T-helper 1 cell treated with Interleukin-12 subunit alpha and Interleukin-12 subunit beta and Interleukin-4 antibody, amounts not matched to agents 30 μg/mL and 1 μg/mL, for 36 hours (primary cell): ENCODE measurements around the gene KTN1.

Experiments
- H3K27ac Mint-ChIP-seq: one replicate; pipeline ENCODE4 v1.8.0; 2021; ENCODE audit warnings: mild to moderate bottlenecking, mixed read lengths
- H3K27me3 Mint-ChIP-seq: one replicate; pipeline ENCODE4 v1.8.0; 2021; ENCODE audit warnings: low read depth, mixed read lengths
- H3K36me3 Mint-ChIP-seq: one replicate; pipeline ENCODE4 v1.8.0; 2021; ENCODE audit warnings: low read depth, mixed read lengths
- H3K4me1 Mint-ChIP-seq: one replicate; pipeline ENCODE4 v1.8.0; 2021; ENCODE audit warnings: low read depth, mixed read lengths
- H3K4me3 Mint-ChIP-seq: one replicate; pipeline ENCODE4 v1.8.0; 2021; ENCODE audit warnings: mild to moderate bottlenecking, moderate library complexity, mixed read lengths
- H3K9me3 Mint-ChIP-seq: one replicate; pipeline ENCODE4 v1.8.0; 2021; ENCODE audit warnings: mixed read lengths

KTN1 gene

DNA sequence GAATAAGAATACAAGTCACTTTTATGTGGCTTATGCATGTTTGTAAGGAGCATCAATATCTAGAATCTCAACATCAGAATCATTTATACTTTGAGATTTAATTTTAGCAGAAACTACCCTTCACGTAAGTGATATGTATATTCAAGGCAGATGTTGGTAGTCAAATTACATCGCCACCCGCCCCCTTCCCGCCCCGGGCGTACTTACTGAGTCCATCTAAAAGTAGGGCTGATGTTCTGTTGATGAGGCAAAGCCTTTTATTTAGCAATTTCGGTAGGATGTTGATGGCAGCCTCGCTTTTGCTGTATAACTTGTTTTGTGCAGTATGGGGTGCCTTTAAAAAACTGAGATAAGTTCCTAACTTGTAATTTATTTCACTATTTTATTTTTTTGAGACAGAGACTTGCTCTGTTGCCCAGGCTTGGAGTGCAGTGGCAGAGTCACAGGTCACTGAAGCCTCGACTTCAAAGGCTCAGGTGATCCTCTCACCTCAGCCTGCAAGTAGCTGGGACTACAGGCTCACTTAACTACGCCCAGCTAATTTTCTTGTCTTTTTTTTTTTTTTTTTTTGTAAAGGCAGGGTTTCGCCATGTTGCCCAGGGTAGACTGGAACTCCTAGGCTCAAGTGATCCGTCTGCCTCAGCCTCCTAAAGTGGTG lies 30.8 kb downstream of the KTN1 start:
- Mint-ChIP-seq H3K4me1 (peaks cover 8% of the 10 kb centered on the region), H3K27ac (no peak overlapping the region), H3K27me3 (no peaks in the 10 kb centered on the region), H3K36me3 (peaks cover 19% of the 10 kb centered on the region), H3K4me3 (no peak overlapping the region), H3K9me3 (no peaks in the 10 kb centered on the region)

- Mint-ChIP-seq H3K4me1 (peaks cover 8% of the 10 kb centered on the region), H3K27ac (no peak overlapping the region), H3K9me3 (no peaks in the 10 kb centered on the region), H3K4me3 (no peak overlapping the region), H3K27me3 (no peaks in the 10 kb centered on the region), H3K36me3 (peaks cover 29% of the 10 kb centered on the region)
These were observed 31.9 kb downstream of the KTN1 start for GRCh38 chr14:55611859-55612258.

- H3K27me3 Mint-ChIP-seq = no peaks in the 10 kb centered on the region
- no peak overlapping the region for H3K27ac Mint-ChIP-seq
- peaks cover 46% of the 10 kb centered on the region for H3K36me3 Mint-ChIP-seq
- no peak overlapping the region for H3K4me3 Mint-ChIP-seq
- H3K9me3 Mint-ChIP-seq = peaks cover 4% of the 10 kb centered on the region
- peaks cover 4% of the 10 kb centered on the region for H3K4me1 Mint-ChIP-seq
These were observed 34.3 kb downstream of the KTN1 start for GRCh38 chr14:55614304-55614703.

DNA sequence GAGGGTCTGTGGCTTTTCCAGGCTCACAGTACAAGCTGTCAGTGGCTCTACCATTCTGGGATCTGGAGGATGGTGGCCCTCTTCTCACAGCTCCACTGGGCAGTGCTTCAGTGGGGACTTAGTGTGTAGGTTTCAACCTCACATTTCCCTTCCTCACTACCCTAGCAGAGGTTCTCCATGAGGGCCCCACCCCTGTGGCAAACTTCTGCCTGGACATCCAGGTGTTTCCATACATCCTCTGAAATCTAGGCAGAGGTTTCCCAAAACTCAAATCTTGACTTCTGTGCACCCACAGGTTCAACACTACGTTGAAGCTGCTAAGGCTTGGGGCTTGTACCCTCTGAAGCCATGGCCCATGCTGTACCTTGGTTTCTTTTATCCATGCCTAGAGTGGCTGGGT lies 40.3 kb downstream of the KTN1 start:
- Mint-ChIP-seq H3K27ac (no peak overlapping the region), H3K9me3 (peaks cover 22% of the 10 kb centered on the region), H3K4me3 (no peak overlapping the region), H3K4me1 (no peaks in the 10 kb centered on the region), H3K27me3 (no peaks in the 10 kb centered on the region), H3K36me3 (peaks cover 67% of the 10 kb centered on the region)

GRCh38 chr14:55620981-55621380 lies 41.0 kb downstream of the KTN1 start:
- H3K27me3 Mint-ChIP-seq = no peaks in the 10 kb centered on the region
- peaks cover 64% of the 10 kb centered on the region for H3K36me3 Mint-ChIP-seq
- H3K4me1 Mint-ChIP-seq = no peaks in the 10 kb centered on the region
- no peak overlapping the region for H3K4me3 Mint-ChIP-seq
- H3K27ac Mint-ChIP-seq = no peak overlapping the region
- H3K9me3 Mint-ChIP-seq = peaks cover 22% of the 10 kb centered on the region

- Mint-ChIP-seq H3K4me1 (no peaks in the 10 kb centered on the region), H3K9me3 (peaks cover 22% of the 10 kb centered on the region), H3K27me3 (no peaks in the 10 kb centered on the region), H3K4me3 (no peak overlapping the region), H3K36me3 (peaks cover 60% of the 10 kb centered on the region), H3K27ac (no peak overlapping the region)
These were observed 41.4 kb downstream of the KTN1 start for GRCh38 chr14:55621391-55621790.

DNA sequence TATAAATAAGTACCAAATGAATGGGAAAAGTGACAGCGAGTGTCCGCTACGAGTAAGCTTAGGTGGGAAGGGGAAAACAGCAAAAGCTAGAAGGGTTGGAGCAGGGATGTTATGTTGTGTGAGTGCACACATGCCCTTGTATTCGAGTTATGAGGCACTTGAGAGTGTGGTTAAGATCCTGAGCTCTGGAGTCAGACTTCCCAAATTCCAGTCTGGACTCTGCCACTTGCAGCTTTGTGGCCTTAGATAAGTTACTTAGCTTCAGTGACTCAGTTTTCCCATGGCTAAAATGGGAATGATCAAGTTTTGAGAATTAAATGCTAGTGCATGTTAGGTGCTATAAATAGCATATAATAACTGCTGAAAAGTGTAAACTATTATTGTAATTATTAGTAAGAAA lies 44.9 kb downstream of the KTN1 start:
- H3K9me3 Mint-ChIP-seq = peaks cover 11% of the 10 kb centered on the region
- peaks cover 4% of the 10 kb centered on the region for H3K4me1 Mint-ChIP-seq
- H3K27ac Mint-ChIP-seq = no peak overlapping the region
- H3K36me3 Mint-ChIP-seq = peaks cover 49% of the 10 kb centered on the region
- no peak overlapping the region for H3K4me3 Mint-ChIP-seq
- H3K27me3 Mint-ChIP-seq = no peaks in the 10 kb centered on the region

GRCh38 chr14:55625481-55625880 lies 45.5 kb downstream of the KTN1 start:
- Mint-ChIP-seq H3K36me3 (peaks cover 49% of the 10 kb centered on the region), H3K27ac (no peak overlapping the region), H3K4me3 (no peak overlapping the region), H3K27me3 (no peaks in the 10 kb centered on the region), H3K9me3 (peaks cover 7% of the 10 kb centered on the region), H3K4me1 (peaks cover 4% of the 10 kb centered on the region)

DNA sequence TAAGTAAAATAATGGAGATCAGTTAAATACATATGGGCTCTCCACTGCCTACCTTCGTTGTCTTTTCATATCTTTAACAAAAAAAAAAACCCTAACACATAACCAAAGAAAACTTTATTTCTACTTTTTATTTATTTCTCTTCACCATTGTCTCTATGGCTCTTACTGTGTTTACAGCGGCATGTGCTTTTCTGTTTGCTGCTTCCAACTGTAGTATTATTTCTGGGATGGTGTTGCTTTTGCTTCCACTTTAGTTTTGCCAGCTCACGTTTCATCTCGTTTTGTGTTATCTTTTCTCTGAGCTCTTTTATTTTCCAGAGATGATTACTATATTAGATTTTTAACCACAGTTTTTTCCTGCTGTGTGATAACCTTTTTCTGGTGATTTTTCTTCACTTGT lies 46.1 kb downstream of the KTN1 start:
- Mint-ChIP-seq H3K27me3 (no peaks in the 10 kb centered on the region), H3K4me3 (no peak overlapping the region), H3K4me1 (peaks cover 4% of the 10 kb centered on the region), H3K9me3 (peaks cover under 1% of the 10 kb centered on the region), H3K27ac (no peak overlapping the region), H3K36me3 (peaks cover 44% of the 10 kb centered on the region)

GRCh38 chr14:55628426-55628825 lies 48.4 kb downstream of the KTN1 start:
- H3K27ac Mint-ChIP-seq = no peak overlapping the region
- H3K27me3 Mint-ChIP-seq = no peaks in the 10 kb centered on the region
- H3K36me3 Mint-ChIP-seq = peaks cover 38% of the 10 kb centered on the region
- peaks cover 4% of the 10 kb centered on the region for H3K4me1 Mint-ChIP-seq
- H3K4me3 Mint-ChIP-seq = no peak overlapping the region
- H3K9me3 Mint-ChIP-seq = no peaks in the 10 kb centered on the region

- Mint-ChIP-seq H3K27me3 (no peaks in the 10 kb centered on the region), H3K27ac (no peak overlapping the region), H3K4me1 (no peaks in the 10 kb centered on the region), H3K36me3 (peaks cover 48% of the 10 kb centered on the region), H3K9me3 (no peaks in the 10 kb centered on the region), H3K4me3 (no peak overlapping the region)
These were observed 58.7 kb downstream of the KTN1 start for GRCh38 chr14:55638665-55639064.

DNA sequence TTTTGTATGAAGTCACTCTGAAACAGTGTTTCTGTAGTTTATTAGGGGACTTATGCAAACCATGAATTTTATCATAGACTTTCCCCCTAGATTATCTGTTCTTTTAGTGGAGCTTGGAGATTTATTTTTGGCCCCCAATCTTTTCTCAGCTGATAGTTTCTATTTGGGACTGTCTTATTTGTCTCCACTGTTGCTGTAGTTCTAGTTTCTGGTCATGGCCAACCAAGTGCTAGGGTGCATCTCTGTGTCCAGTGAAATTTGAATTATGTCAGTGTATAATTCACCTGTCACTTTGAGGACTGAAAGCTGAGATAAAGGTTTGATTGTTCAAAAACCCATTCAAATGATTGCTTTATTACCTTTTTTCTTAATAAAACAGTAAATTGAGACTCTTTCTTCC lies 61.3 kb downstream of the KTN1 start:
- H3K36me3 Mint-ChIP-seq = peaks cover 48% of the 10 kb centered on the region
- H3K27ac Mint-ChIP-seq = no peak overlapping the region
- H3K9me3 Mint-ChIP-seq = no peaks in the 10 kb centered on the region
- H3K4me3 Mint-ChIP-seq = no peak overlapping the region
- no peaks in the 10 kb centered on the region for H3K27me3 Mint-ChIP-seq
- peaks cover 2% of the 10 kb centered on the region for H3K4me1 Mint-ChIP-seq

GRCh38 chr14:55641954-55642353 lies 61.9 kb downstream of the KTN1 start:
- Mint-ChIP-seq H3K27ac (no peak overlapping the region), H3K4me3 (no peak overlapping the region), H3K4me1 (peaks cover 2% of the 10 kb centered on the region), H3K9me3 (no peaks in the 10 kb centered on the region), H3K36me3 (peaks cover 44% of the 10 kb centered on the region), H3K27me3 (no peaks in the 10 kb centered on the region)

DNA sequence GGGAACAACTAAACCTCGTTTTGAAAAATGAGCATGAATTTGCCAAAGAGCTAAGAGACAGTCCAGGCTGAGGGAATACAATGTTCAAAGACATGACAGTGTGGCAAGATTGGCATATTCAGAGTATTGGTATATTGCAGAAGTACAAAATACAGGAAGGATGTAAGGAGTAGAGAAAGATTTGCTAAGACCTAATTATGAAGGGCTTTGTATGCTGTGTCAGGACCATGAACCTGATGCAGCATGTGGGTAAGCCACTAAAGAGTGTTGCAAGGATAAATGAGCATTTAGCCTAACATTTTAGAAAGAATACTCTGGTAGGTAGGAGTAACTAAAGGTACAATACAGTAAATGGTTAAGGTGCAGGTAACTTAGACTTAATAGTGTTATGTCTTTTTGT lies 65.1 kb downstream of the KTN1 start:
- Mint-ChIP-seq H3K9me3 (no peaks in the 10 kb centered on the region), H3K27me3 (no peaks in the 10 kb centered on the region), H3K27ac (no peak overlapping the region), H3K36me3 (peaks cover 35% of the 10 kb centered on the region), H3K4me3 (no peak overlapping the region), H3K4me1 (peaks cover 2% of the 10 kb centered on the region)

- no peaks in the 10 kb centered on the region for H3K9me3 Mint-ChIP-seq
- H3K4me3 Mint-ChIP-seq = no peak overlapping the region
- no peak overlapping the region for H3K27ac Mint-ChIP-seq
- peaks cover 37% of the 10 kb centered on the region for H3K36me3 Mint-ChIP-seq
- no peaks in the 10 kb centered on the region for H3K27me3 Mint-ChIP-seq
- peaks cover 4% of the 10 kb centered on the region for H3K4me1 Mint-ChIP-seq
These were observed 66.1 kb downstream of the KTN1 start for GRCh38 chr14:55645845-55646832.
